H1 (cell line): Measurements from ENCODE around the gene MEN1. TPM values are rescaled to one million over a fixed set of nuclear protein-coding genes. Genes with fewer than 3 reads are reported as not detected.

Experiments
- polyA plus RNA-seq, 7 experiments: library from polyadenylated mRNA; depleted of rRNA in 3 of 7; stranded (reverse) in 5 of 7; unstranded in 2 of 7; fragments of >200 nt in 5 of 7; fragments of 200-250 nt in 2 of 7; gene quantifications; 1 replicate in 5 of 7; 2 replicates in 1 of 7; 4 replicates in 1 of 7; pipeline versions ENCODE4 v1.2.1 to v1.2.3, GENCODE V29; 2011 to 2013; ENCODE audit warnings: missing spikeins in 2 of 7, mixed read lengths in 2 of 7
- total RNA-seq: library from RNA; stranded (reverse); fragmentation: NEBNext Ultra II Directional; extraction: Animal tissue kit (Norgen Biotek cat#: 25700); gene quantifications from 2 replicates; pipeline ENCODE4 v1.2.1, GENCODE V29; 2021

Gene MEN1
- total and polyA plus RNA-seq, 2 of the 8 experiments (the other 6 are each of a cell fraction or from before 2014, with no cell fraction given), result 47.2 to 56.3 TPM

Other genes starting within 250 kb of the MEN1 start
- not detected in 2 replicates for gene SLC22A12, start 219.3 kb downstream of the MEN1 start, total RNA-seq
- not detected in 2 replicates for gene SLC22A12, start 219.3 kb downstream of the MEN1 start, polyA plus RNA-seq (2011; rRNA removed)
- gene NRXN2, start 87.4 kb downstream of the MEN1 start, total RNA-seq, result 11.4 and 11.5 TPM in 2 replicates
- 1.3 and 5.7 TPM in 2 replicates for gene NRXN2, start 87.4 kb downstream of the MEN1 start, polyA plus RNA-seq (2011; rRNA removed)
- 37.9 and 40.6 TPM in 2 replicates for gene RASGRP2, start 66.4 kb downstream of the MEN1 start, total RNA-seq
- 45.7 and 50.4 TPM in 2 replicates for gene RASGRP2, start 66.4 kb downstream of the MEN1 start, polyA plus RNA-seq (2011; rRNA removed)
- 9.6 and 9.7 TPM in 2 replicates for gene PYGM, start 50.6 kb downstream of the MEN1 start, total RNA-seq
- 10.0 and 15.2 TPM in 2 replicates for gene PYGM, start 50.6 kb downstream of the MEN1 start, polyA plus RNA-seq (2011; rRNA removed)
- gene SF1, start 32.0 kb downstream of the MEN1 start, total RNA-seq, result 353 and 365 TPM in 2 replicates
- 72.7 and 110 TPM in 2 replicates for gene SF1, start 32.0 kb downstream of the MEN1 start, polyA plus RNA-seq (2011; rRNA removed)
- 20.7 and 24.0 TPM in 2 replicates for gene MAP4K2, start 7.3 kb downstream of the MEN1 start, total RNA-seq
- 20.1 and 25.3 TPM in 2 replicates for gene MAP4K2, start 7.3 kb downstream of the MEN1 start, polyA plus RNA-seq (2011; rRNA removed)
- gene CDC42BPG, start 34.1 kb upstream of the MEN1 start, total RNA-seq, result 10.6 and 12.3 TPM in 2 replicates
- 3.7 and 6.7 TPM in 2 replicates for gene CDC42BPG, start 34.1 kb upstream of the MEN1 start, polyA plus RNA-seq (2011; rRNA removed)
- 36.9 and 42.9 TPM in 2 replicates for gene EHD1, start 68.1 kb upstream of the MEN1 start, total RNA-seq
- 31.5 and 54.0 TPM in 2 replicates for gene EHD1, start 68.1 kb upstream of the MEN1 start, polyA plus RNA-seq (2011; rRNA removed)
- gene ATG2A, start 106.7 kb upstream of the MEN1 start, total RNA-seq, result 20.9 and 22.1 TPM in 2 replicates
- gene ATG2A, start 106.7 kb upstream of the MEN1 start, polyA plus RNA-seq (2011; rRNA removed), result 12.1 and 19.8 TPM in 2 replicates
- 5.1 and 5.8 TPM in 2 replicates for gene PPP2R5B, start 114.1 kb upstream of the MEN1 start, total RNA-seq
- gene PPP2R5B, start 114.1 kb upstream of the MEN1 start, polyA plus RNA-seq (2011; rRNA removed), result 4.9 and 6.3 TPM in 2 replicates
- gene GPHA2, start 125.3 kb upstream of the MEN1 start, total RNA-seq, result 0.97 and 1.5 TPM in 2 replicates
- gene GPHA2, start 125.3 kb upstream of the MEN1 start, polyA plus RNA-seq (2011; rRNA removed), result 4.4 and 5.4 TPM in 2 replicates
- gene MAJIN, start 161.6 kb upstream of the MEN1 start, total RNA-seq, result not detected in 2 replicates
- gene MAJIN, start 161.6 kb upstream of the MEN1 start, polyA plus RNA-seq (2011; rRNA removed), result not detected in 2 replicates
- 1.4 and 2.0 TPM in 2 replicates for gene BATF2, start 186.4 kb upstream of the MEN1 start, total RNA-seq
- gene BATF2, start 186.4 kb upstream of the MEN1 start, polyA plus RNA-seq (2011; rRNA removed), result 3.1 and 4.6 TPM in 2 replicates
- 184 and 186 TPM in 2 replicates for gene ARL2, start 203.6 kb upstream of the MEN1 start, total RNA-seq
- gene ARL2, start 203.6 kb upstream of the MEN1 start, polyA plus RNA-seq (2011; rRNA removed), result 535 and 640 TPM in 2 replicates
- gene SNX15, start 216.9 kb upstream of the MEN1 start, total RNA-seq, result 18.3 and 19.6 TPM in 2 replicates
- 13.0 and 20.2 TPM in 2 replicates for gene SNX15, start 216.9 kb upstream of the MEN1 start, polyA plus RNA-seq (2011; rRNA removed)
- gene SAC3D1, start 230.7 kb upstream of the MEN1 start, total RNA-seq, result 19.4 and 23.3 TPM in 2 replicates
- 25.8 and 41.3 TPM in 2 replicates for gene SAC3D1, start 230.7 kb upstream of the MEN1 start, polyA plus RNA-seq (2011; rRNA removed)
- gene NAALADL1, start 248.0 kb upstream of the MEN1 start, total RNA-seq, result 7.5 and 8.1 TPM in 2 replicates
- gene NAALADL1, start 248.0 kb upstream of the MEN1 start, polyA plus RNA-seq (2011; rRNA removed), result 9.9 and 12.6 TPM in 2 replicates